WTC11 (cell line): ENCODE results near the gene CACNA1H. TPM values are rescaled to one million over a fixed set of nuclear protein-coding genes. Genes with fewer than 3 reads are reported as not detected.

ENCODE experiments used
- ATAC-seq: fragments of 200-7000 bp; cut with Tn5 transposase; 2 replicates; pipeline ENCODE4 v1.10.0; 2021; ENCODE audit warnings: mild to moderate bottlenecking, moderate library complexity
- CTCF ChIA-PET: fragments of 300-600 bp; sonication (Branson Sonifier 250); formaldehyde crosslinking; loops from one replicate; lab custom pipeline; 2021; ENCODE audit warnings: antibody characterized with exemption; lab: Charles Lee
- POLR2A ChIA-PET: fragments of 350-600 bp; sonication (Branson Sonifier 250); formaldehyde crosslinking; loops from one replicate; lab custom pipeline; 2021; ENCODE audit warnings: antibody characterized with exemption; lab: Charles Lee
- DNase-seq: peaks from one replicate; pipeline ENCODE4 v3.0.0; 2021; ENCODE audit warnings: low spot score
- H3K27ac Mint-ChIP-seq: 2 replicates; pipeline ENCODE4 v1.8.0; 2021; ENCODE audit warnings: mixed read lengths
- H3K27me3 Mint-ChIP-seq: 2 replicates; pipeline ENCODE4 v1.8.0; 2021; ENCODE audit warnings: low read depth, mild to moderate bottlenecking, moderate library complexity, mixed read lengths
- H3K36me3 Mint-ChIP-seq: 2 replicates; pipeline ENCODE4 v1.8.0; 2021; ENCODE audit warnings: mixed read lengths
- H3K4me1 Mint-ChIP-seq: 2 replicates; pipeline ENCODE4 v1.8.0; 2022; ENCODE audit warnings: mixed read lengths
- H3K4me3 Mint-ChIP-seq: 2 replicates; pipeline ENCODE4 v1.8.0; 2021; ENCODE audit warnings: mild to moderate bottlenecking, moderate library complexity, mixed read lengths
- H3K9me3 Mint-ChIP-seq: 2 replicates; pipeline ENCODE4 v1.8.0; 2021; ENCODE audit warnings: mixed read lengths
- AR ChIP-seq: fragments of 250-450 bp; sonication (Bioruptor Pico); IDR thresholded peaks from 2 replicates; pipeline ENCODE4 v1.9.0; 2021; ENCODE audit warnings: mild to moderate bottlenecking
- CREB1 ChIP-seq: sonication (generic); formaldehyde crosslinking; IDR thresholded peaks from 2 replicates; pipeline ENCODE4 v1.8.0; 2023; ENCODE audit warnings: mild to moderate bottlenecking, missing genetic modification reagents
- CTCF ChIP-seq: fragments of 200-600 bp; IDR thresholded peaks from 2 replicates; pipeline ENCODE4 v1.8.0; 2022; ENCODE audit warnings: antibody characterized with exemption
- ELF4 ChIP-seq: sonication (generic); formaldehyde crosslinking; IDR thresholded peaks from 2 replicates; pipeline ENCODE4 v1.8.1; 2022; ENCODE audit warnings: low read depth, mild to moderate bottlenecking, moderate library complexity, missing genetic modification reagents
- EMX1 ChIP-seq: fragments of 250-450 bp; sonication (Bioruptor Pico); IDR thresholded peaks from 2 replicates; pipeline ENCODE4 v1.8.0; 2021; ENCODE audit warnings: mild to moderate bottlenecking
- ESRRA ChIP-seq: sonication (generic); formaldehyde crosslinking; IDR thresholded peaks from 2 replicates; pipeline ENCODE4 v1.8.1; 2022; ENCODE audit warnings: mild to moderate bottlenecking, missing genetic modification reagents, borderline replicate concordance
- GRHL2 ChIP-seq: fragments of 250-450 bp; sonication (Bioruptor Pico); IDR thresholded peaks from 2 replicates; pipeline ENCODE4 v1.8.0; 2022; ENCODE audit warnings: mild to moderate bottlenecking, moderate library complexity; ENCODE audit not compliant: insufficient replicate concordance, severe bottlenecking
- IRF1 ChIP-seq: sonication (generic); formaldehyde crosslinking; IDR thresholded peaks from 2 replicates; pipeline ENCODE4 v1.8.0; 2023; ENCODE audit warnings: missing genetic modification reagents
- IRF2 ChIP-seq: sonication (generic); formaldehyde crosslinking; IDR thresholded peaks from 2 replicates; pipeline ENCODE4 v1.8.0; 2022; ENCODE audit warnings: low read depth, missing genetic modification reagents, borderline replicate concordance
- JAZF1 ChIP-seq: fragments of 250-450 bp; sonication (Bioruptor Pico); IDR thresholded peaks from 2 replicates; pipeline ENCODE4 v1.9.0; 2021; ENCODE audit warnings: moderate library complexity, mild to moderate bottlenecking, inconsistent platforms
- MXD4 ChIP-seq: fragments of 250-450 bp; sonication (Bioruptor Pico); IDR thresholded peaks from 2 replicates; pipeline ENCODE4 v1.8.0; 2021; ENCODE audit warnings: mild to moderate bottlenecking, moderate library complexity, borderline replicate concordance
- NFATC4 ChIP-seq: fragments of 250-450 bp; sonication (Bioruptor Pico); IDR thresholded peaks from 2 replicates; pipeline ENCODE4 v1.9.0; 2021; ENCODE audit warnings: mild to moderate bottlenecking
- NFE2L1 ChIP-seq: sonication (generic); formaldehyde crosslinking; IDR thresholded peaks from 2 replicates; pipeline ENCODE4 v1.8.1; 2023; ENCODE audit warnings: missing genetic modification reagents
- NR2C2 ChIP-seq: sonication (generic); formaldehyde crosslinking; IDR thresholded peaks from 2 replicates; pipeline ENCODE4 v1.8.0; 2022; ENCODE audit warnings: mild to moderate bottlenecking, missing genetic modification reagents
- PREB ChIP-seq: sonication (generic); formaldehyde crosslinking; IDR thresholded peaks from 2 replicates; pipeline ENCODE4 v1.8.1; 2022; ENCODE audit warnings: mild to moderate bottlenecking, missing genetic modification reagents, moderate library complexity, borderline replicate concordance
- TEAD1 ChIP-seq: sonication (generic); formaldehyde crosslinking; IDR thresholded peaks from 2 replicates; pipeline ENCODE4 v1.8.0; 2022; ENCODE audit warnings: mild to moderate bottlenecking, missing genetic modification reagents
- USF2 ChIP-seq: sonication (generic); formaldehyde crosslinking; IDR thresholded peaks from 2 replicates; pipeline ENCODE4 v1.8.1; 2023; ENCODE audit warnings: mild to moderate bottlenecking, missing genetic modification reagents, moderate library complexity
- ZNF138 ChIP-seq: sonication (generic); formaldehyde crosslinking; conservative IDR thresholded peaks from 2 replicates; pipeline ENCODE4 v1.8.1; 2022; ENCODE audit warnings: mild to moderate bottlenecking, moderate library complexity, missing genetic modification reagents
- ZNF219 ChIP-seq: sonication (generic); formaldehyde crosslinking; IDR thresholded peaks from 2 replicates; pipeline ENCODE4 v1.8.0; 2023; ENCODE audit warnings: missing genetic modification reagents, mild to moderate bottlenecking, borderline replicate concordance
- ZNF423 ChIP-seq: fragments of 250-450 bp; sonication (Bioruptor Pico); IDR thresholded peaks from 2 replicates; pipeline ENCODE4 v2.1.2; 2022; ENCODE audit warnings: mild to moderate bottlenecking, moderate library complexity
- total RNA-seq: library from RNA; stranded (reverse); gene quantifications from 3 replicates; pipeline ENCODE4 v1.2.3, GENCODE V29; 2021
- TF ChIP-seq, protein P1 (sequence below): sonication (generic); formaldehyde crosslinking; IDR thresholded peaks from 2 replicates; pipeline ENCODE4 v1.8.1; 2023; ENCODE audit warnings: mild to moderate bottlenecking, missing genetic modification reagents, moderate library complexity
- TF ChIP-seq, protein P2 (sequence below): sonication (generic); formaldehyde crosslinking; IDR thresholded peaks from 2 replicates; pipeline ENCODE4 v1.8.0; 2022; ENCODE audit warnings: mild to moderate bottlenecking, missing genetic modification reagents
- TF ChIP-seq, protein P3 (sequence below): sonication (generic); formaldehyde crosslinking; IDR thresholded peaks from 2 replicates; pipeline ENCODE4 v1.8.0; 2022; ENCODE audit warnings: mild to moderate bottlenecking, missing genetic modification reagents

Gene CACNA1H
- total RNA-seq, 1 experiment from 2014 or later = 38.0 TPM

DNA sequence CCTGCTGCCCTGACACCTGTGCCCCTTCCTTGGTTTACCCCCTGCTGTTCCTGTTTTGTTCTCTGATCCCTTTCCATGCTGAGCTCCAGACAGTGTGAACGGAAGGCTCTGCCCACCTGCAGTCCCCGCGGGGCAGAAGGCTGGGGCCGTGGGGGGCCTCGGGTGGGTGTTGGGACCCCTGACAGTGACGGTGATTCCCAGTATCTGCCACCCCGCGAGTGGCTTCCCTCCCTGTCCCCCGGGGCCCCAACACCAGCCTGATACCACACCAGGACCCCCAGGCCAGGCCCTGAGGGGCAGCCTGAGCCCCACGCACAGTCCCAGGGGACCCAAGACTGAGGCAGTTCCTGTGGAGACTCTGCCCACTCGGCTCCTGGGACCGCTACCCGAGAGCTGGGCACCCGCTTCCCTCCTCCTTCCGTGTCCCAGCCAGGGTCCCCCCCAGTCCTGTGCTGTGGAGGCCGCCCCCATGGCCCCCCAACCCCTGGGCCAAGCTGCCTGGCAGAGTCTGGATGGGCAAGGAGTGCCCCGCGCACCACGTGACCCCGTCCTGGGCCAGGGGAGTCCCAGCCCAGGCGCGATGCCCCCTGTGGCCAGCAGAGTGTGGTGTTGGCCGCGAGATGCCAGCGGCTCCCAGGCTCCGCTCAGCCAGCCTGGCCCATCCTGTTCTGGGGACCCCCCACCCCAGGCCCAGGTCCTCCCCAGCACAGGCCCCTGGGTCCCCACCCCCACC is 46.9 kb upstream of the CACNA1H start:
- Mint-ChIP-seq H3K27me3 (peaks cover 13% of the 10 kb centered on the region; the same call in 1 of the 2 replicates), H3K4me3 (no peak overlapping the region), H3K9me3 (no peaks in the 10 kb centered on the region), H3K36me3 (no peaks in the 10 kb centered on the region), H3K4me1 (no peaks in the 10 kb centered on the region), H3K27ac (no peak overlapping the region)
- ATAC-seq (peak; percentile 77), DNase-seq (peak; percentile 86)
- POLR2A ChIA-PET = no interaction called here
- CTCF ChIA-PET = interaction anchor here (0.5 to 1.4 kb wide), 13 partner anchors 9 to 305 kb away, joined by 3 to 7 read pairs (median 3); partner anchors contain the start of gene GNG13
- TF ChIP-seq ZNF423 (CRISPR knock-in tag) = 0 out of 2 replicates have a peak, but pooled peaks have one; percentile 16
- TF ChIP-seq, protein P1, sequence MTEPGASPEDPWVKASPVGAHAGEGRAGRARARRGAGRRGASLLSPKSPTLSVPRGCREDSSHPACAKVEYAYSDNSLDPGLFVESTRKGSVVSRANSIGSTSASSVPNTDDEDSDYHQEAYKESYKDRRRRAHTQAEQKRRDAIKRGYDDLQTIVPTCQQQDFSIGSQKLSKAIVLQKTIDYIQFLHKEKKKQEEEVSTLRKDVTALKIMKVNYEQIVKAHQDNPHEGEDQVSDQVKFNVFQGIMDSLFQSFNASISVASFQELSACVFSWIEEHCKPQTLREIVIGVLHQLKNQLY (CRISPR knock-in tag) = no peak
- no peak for TF ChIP-seq TEAD1 (CRISPR knock-in tag)
- no peak for TF ChIP-seq EMX1 (CRISPR knock-in tag)
- TF ChIP-seq AR (CRISPR knock-in tag) = no peak
- TF ChIP-seq USF2 (CRISPR knock-in tag) = peak; percentile 98
- TF ChIP-seq ZNF138 (CRISPR knock-in tag) = no peak
- TF ChIP-seq ZNF219 (CRISPR knock-in tag) = no peak
- TF ChIP-seq CTCF = peak; percentile 85
- TF ChIP-seq, protein P2, sequence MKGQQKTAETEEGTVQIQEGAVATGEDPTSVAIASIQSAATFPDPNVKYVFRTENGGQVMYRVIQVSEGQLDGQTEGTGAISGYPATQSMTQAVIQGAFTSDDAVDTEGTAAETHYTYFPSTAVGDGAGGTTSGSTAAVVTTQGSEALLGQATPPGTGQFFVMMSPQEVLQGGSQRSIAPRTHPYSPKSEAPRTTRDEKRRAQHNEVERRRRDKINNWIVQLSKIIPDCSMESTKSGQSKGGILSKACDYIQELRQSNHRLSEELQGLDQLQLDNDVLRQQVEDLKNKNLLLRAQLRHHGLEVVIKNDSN = peak; percentile 97
- TF ChIP-seq GRHL2 (CRISPR knock-in tag) = no peak

DNA sequence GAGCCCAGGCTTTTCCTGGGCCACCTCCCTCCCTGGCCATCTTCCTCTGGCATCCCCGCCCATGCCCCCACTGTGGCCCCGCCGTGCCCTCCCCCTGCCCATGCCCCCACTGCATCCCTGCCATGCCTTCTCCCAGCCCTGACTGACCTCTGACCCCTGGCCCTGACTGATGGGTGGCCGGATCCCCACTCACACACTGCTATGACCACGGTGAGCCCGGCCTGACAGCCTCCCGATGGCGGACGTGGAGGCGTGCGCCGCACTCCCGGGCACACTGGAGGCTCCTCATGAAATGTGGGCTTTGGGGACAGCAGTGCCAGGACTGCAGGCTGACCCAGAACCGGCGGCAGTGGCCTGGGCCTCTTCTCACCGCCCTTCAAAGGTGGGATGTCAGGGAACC is 46.2 kb upstream of the CACNA1H start:
- Mint-ChIP-seq H3K9me3 (no peaks in the 10 kb centered on the region), H3K27ac (no peak overlapping the region), H3K36me3 (no peaks in the 10 kb centered on the region), H3K4me1 (no peaks in the 10 kb centered on the region), H3K27me3 (peaks cover 13% of the 10 kb centered on the region; the same call in 1 of the 2 replicates), H3K4me3 (no peak overlapping the region)
- POLR2A ChIA-PET = no interaction called here
- no peak for DNase-seq
- ATAC-seq = no peak
- CTCF ChIA-PET = interaction anchor here (1.0 to 1.4 kb wide), 2 partner anchors 36 to 87 kb away, joined by 3 to 7 read pairs; no protein-coding TSS in a partner anchor
- TF ChIP-seq JAZF1 (no peak), NR2C2 (CRISPR knock-in tag) (no peak), PREB (CRISPR knock-in tag) (no peak), IRF2 (no peak), ESRRA (CRISPR knock-in tag) (no peak), MXD4 (no peak), IRF1 (CRISPR knock-in tag) (no peak), ZNF423 (CRISPR knock-in tag) (no peak), NFE2L1 (CRISPR knock-in tag) (no peak), ELF4 (no peak), NFATC4 (CRISPR knock-in tag) (no peak), GRHL2 (CRISPR knock-in tag) (no peak), CREB1 (no peak), EMX1 (CRISPR knock-in tag) (no peak)
- TF ChIP-seq, protein P3, sequence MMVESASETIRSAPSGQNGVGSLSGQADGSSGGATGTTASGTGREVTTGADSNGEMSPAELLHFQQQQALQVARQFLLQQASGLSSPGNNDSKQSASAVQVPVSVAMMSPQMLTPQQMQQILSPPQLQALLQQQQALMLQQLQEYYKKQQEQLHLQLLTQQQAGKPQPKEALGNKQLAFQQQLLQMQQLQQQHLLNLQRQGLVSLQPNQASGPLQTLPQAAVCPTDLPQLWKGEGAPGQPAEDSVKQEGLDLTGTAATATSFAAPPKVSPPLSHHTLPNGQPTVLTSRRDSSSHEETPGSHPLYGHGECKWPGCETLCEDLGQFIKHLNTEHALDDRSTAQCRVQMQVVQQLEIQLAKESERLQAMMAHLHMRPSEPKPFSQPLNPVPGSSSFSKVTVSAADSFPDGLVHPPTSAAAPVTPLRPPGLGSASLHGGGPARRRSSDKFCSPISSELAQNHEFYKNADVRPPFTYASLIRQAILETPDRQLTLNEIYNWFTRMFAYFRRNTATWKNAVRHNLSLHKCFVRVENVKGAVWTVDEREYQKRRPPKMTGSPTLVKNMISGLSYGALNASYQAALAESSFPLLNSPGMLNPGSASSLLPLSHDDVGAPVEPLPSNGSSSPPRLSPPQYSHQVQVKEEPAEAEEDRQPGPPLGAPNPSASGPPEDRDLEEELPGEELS = no peak
